HG03442 (cell line): ENCODE results near the gene APLP2.
A peak's percentile ranks its signal among the peaks of the same experiment; 100 is the strongest.

ENCODE experiments used
- ATAC-seq: cut with Tn5 transposase; IDR thresholded peaks from one replicate; pipeline ENCODE4 v1.9.1; 2021; ENCODE audit warnings: mild to moderate bottlenecking, moderate library complexity; ENCODE audit not compliant: unreplicated experiment

The APLP2 gene

DNA sequence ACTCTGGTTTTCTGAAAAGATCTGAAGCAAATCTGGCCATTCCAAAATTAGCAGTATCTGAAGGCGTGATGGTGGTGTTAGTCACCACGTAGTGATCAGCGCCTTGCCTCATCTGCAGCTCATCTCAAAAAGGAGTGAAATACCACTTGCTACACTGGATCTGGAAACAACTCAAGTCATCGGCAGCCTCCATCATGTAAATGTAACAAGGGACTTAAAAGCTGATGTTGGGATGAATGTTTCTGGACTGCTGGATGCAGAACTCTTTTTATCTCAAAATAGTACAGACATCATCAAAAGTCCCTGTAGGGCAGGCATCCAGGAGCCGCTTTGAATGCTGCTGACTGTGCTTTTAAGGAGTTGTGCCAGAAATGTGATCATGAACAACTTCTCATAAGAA lies 14.1 kb upstream of the APLP2 start:
- no peak for ATAC-seq

DNA sequence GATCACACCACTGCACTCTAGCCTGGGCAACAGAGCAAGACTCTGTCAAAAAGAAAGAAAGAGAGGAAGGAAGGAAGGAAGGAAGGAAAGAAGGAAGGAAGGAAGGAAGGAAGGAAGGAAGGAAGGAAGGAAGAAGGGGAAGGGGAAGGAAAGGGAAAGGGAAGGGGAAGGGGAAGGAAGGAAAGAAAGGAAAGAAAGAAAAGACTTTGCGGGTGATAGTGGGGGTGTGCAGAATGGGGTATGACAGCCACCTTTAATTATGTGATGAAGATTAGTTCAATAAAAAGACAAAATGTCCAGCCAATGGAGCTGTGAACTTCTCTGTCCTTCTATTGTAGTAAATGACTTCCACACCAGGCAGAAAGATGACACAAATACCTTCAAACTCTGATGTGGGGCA lies 8.7 kb upstream of the APLP2 start:
- no peak for ATAC-seq

- ATAC-seq, result no peak
Observed at GRCh38 chr11:130062026-130062425, 7.7 kb upstream of the APLP2 start.

- ATAC-seq, result no peak
Observed at GRCh38 chr11:130063451-130063850, 6.2 kb upstream of the APLP2 start.

GRCh38 chr11:130064596-130064995 lies 5.1 kb upstream of the APLP2 start:
- ATAC-seq, result no peak

GRCh38 chr11:130066338-130066737 lies 3.4 kb upstream of the APLP2 start:
- ATAC-seq, result no peak

GRCh38 chr11:130068546-130068985 lies 1.1 kb upstream of the APLP2 start:
- ATAC-seq, result no peak

DNA sequence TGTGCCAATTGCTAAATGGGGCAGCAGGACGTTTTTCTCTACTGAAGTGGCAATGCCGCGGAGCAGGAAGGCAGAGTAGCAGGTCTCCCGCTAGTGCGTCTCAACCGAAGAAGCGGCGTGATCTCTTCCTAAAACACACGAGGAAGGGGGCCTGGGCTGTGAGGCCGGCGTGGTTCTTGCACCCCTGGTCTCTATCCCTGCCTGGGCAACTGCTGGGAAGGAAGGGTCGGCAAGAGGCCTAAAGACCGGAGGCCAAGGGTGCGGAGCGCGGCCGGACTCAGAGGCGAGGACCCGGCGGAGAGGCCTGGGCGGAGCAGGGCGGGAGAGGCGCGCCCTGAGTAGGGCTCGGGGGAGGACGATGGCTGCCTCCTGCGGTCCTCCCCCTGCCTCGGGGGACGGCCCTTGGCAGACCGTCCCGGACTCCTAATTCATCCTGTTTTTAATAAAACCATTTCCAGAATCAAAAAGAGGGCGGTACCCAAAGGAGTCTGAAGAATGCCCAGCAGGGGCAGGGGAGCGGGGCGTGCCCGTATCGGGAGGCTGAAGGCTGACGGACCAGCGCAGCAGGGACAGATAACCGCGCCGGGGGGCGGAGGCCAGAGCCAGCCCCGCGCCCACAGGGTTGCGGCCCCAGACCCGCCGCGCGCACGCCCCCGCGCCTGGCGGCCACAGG lies 572 bp upstream of the APLP2 start:
- peak; percentile 31 for ATAC-seq

DNA sequence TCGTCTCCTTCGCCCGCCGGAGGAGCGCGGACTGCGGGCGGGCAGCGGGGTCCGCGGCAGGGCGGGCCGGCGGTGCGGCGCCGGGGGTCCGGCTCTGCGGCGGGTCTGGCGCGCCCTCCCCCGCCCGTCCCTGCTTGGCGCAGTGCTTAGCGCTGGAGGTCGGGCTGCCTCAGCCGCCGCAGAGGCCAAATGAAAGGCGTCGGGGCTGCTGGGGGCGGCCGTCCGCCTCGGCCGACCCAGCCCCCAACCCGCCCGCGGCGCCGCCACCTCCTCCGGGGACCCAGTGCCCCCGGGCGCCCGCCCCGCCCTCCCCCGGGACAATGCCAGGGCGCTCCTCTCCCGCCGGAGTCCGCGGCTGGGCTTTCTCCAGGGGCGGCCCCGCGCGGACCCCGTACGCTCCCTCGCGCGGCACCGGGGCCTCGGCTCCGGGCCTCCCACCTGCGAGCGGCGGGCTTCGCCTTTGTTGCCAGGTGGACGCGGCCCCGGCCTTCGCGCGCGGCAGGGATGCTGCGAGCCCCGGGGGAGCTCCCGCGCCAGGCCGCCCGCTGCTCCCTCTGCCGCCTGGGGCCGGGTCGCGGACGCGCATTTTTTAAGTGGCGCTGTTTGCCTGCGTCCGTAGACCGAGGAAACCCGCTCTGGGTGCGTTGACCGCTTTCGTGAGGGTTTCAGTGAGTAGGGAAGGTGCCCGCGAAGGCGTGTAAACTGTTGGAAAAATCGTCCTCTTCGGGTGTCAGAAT lies 583 bp downstream of the APLP2 start:
- peak; percentile 25 for ATAC-seq

- no peak for ATAC-seq
Observed at GRCh38 chr11:130070846-130071200, 1.1 kb downstream of the APLP2 start.

- no peak for ATAC-seq
Observed at GRCh38 chr11:130071211-130071712, 1.6 kb downstream of the APLP2 start.

DNA sequence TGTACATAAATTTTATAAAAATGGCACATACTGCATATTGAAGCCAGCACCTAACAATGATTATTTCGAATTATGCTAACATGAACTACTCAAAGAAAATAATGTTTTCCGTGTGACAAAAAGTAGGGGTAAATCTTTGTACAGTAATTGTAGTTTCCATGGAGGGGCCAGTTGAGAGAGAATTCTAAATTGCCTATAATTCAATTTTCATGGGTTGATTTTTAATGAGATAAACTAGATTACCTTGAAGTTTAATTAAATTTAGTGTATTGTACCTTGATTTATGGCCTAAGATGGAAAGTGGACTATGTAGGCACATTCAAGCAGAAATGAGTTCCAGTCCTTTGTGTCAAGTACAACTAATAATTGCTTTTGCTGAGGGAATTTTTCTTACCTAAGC lies 5.0 kb downstream of the APLP2 start:
- ATAC-seq, result no peak

- no peak for ATAC-seq
Observed at GRCh38 chr11:130076778-130077481, 7.2 kb downstream of the APLP2 start.

- no peak for ATAC-seq
Observed at GRCh38 chr11:130077671-130078070, 8.0 kb downstream of the APLP2 start.

GRCh38 chr11:130078080-130078479 lies 8.4 kb downstream of the APLP2 start:
- ATAC-seq, result no peak

DNA sequence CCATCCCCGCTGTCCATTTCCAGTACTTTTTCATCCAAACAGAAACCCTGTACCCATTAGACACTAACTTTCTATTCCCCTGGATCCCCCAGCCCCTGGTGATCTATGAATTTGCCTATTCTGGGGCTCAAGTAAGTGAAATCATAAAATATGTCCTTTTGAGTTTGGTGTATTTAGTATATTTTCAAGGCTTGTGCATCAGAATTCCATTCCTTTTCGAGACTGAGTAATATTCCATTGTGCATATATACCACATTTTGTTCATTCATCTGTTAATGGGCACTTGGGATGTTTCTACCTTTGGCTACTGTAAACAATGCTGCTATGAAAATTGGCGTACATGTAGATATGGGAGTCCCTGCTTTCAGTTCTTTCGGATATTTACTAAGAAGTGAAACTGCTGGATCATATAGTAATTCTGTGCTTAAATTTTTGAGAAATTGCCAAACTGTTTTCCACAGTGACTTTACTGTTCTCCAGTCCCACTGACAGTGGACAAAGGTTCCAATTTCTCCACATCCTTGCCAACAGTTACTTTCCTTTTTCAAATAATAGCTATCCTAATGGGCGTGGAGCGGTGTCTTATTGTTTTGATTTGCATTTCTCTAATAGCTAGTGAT lies 16.1 kb downstream of the APLP2 start:
- no peak for ATAC-seq

DNA sequence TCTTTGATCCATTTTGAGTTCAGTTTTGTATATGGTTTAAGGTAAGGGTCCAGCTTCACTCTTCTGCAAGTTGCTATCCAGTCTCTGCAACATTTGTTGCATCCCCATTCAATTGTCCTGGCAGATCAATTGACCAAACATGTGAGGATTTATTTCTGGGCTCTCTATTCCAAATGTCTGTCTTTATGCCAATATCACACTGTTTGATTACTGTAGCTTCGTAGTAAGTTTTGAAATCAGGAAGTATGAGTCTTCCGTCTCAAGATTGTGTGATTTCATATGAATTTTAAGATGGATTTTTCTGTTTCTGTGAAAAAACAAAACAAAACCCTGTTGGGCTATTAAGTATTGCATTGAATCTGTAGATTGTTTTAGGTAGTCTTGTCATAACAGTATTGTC lies 17.0 kb downstream of the APLP2 start:
- no peak for ATAC-seq

DNA sequence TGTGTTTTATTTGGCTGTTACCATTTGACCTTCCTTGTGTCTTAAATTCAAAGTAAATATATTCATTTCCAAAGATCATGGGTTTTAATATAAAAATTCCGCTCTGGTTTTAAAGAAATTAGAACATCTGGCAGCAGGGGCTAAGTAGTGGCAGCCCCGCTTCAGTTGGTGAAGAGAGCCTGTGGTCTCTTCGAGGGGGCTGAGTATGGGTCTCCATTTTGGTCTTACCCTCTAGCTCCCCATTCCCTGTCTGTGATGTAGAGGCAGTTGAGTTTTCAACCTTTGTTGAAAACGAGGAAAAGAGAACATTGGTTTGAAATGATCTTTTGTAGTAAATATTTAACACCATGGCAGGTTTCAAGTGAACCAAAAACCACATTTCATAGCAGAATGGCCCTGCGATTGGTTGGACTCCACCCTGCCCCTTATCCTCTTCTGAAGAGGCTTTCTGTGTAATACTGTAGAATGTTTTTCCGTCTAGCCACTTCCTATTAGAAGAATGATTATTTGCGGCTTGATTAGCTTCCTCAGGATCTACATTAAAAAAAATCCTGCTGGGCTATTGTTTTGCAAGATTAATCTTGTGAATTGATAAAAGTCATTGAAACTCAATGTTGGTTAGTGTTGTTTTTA lies 17.7 kb downstream of the APLP2 start:
- no peak for ATAC-seq

- ATAC-seq, result no peak
Observed at GRCh38 chr11:130088217-130088616, 18.5 kb downstream of the APLP2 start.

- ATAC-seq, result no peak
Observed at GRCh38 chr11:130088919-130089673, 19.4 kb downstream of the APLP2 start.
